IPS-18a (cell line): Measurements from ENCODE around the gene NAV2.
"Not testable (repeated sequence)": the region's sequence is repeated elsewhere in the genome, so short reads cannot be mapped to it uniquely, and the experiment has no call there.

ENCODE experiments used
- H3K27ac ChIP-seq: one replicate; pipeline ENCODE4 v1.5.1; 2013; ENCODE audit warnings: low read length
- H3K27me3 ChIP-seq: one replicate; pipeline ENCODE4 v1.6.1; 2013; ENCODE audit warnings: mild to moderate bottlenecking, low read length; ENCODE audit not compliant: control insufficient read depth, insufficient read depth
- H3K36me3 ChIP-seq: one replicate; pipeline ENCODE4 v1.6.1; 2013; ENCODE audit warnings: low read depth, low read length; ENCODE audit not compliant: control insufficient read depth
- H3K4me1 ChIP-seq: one replicate; pipeline ENCODE4 v1.6.1; 2013; ENCODE audit warnings: low read depth, low read length; ENCODE audit not compliant: control insufficient read depth
- H3K4me3 ChIP-seq: one replicate; pipeline ENCODE4 v1.5.1; 2013; ENCODE audit warnings: low read length
- H3K9ac ChIP-seq: one replicate; pipeline ENCODE4 v1.6.1; 2013; ENCODE audit warnings: mild to moderate bottlenecking, low read length, moderate library complexity
- H3K9me3 ChIP-seq: one replicate; pipeline ENCODE4 v1.6.1; 2013; ENCODE audit warnings: low read depth, low read length; ENCODE audit not compliant: control insufficient read depth

The NAV2 gene

GRCh38 chr11:19992998-19993397, 280.4 kb downstream of the NAV2 start:
- no peak overlapping the region for H3K4me3 ChIP-seq
- peaks cover 14% of the 10 kb centered on the region for H3K4me1 ChIP-seq
- H3K27me3 ChIP-seq: peaks cover 14% of the 10 kb centered on the region
- peaks cover 2% of the 10 kb centered on the region for H3K36me3 ChIP-seq
- H3K9me3 ChIP-seq: no peaks in the 10 kb centered on the region
- H3K27ac ChIP-seq: no peak overlapping the region
- H3K9ac ChIP-seq: no peak overlapping the region

- no peaks in the 10 kb centered on the region for H3K9me3 ChIP-seq
- no peak overlapping the region for H3K27ac ChIP-seq
- peaks cover 27% of the 10 kb centered on the region for H3K27me3 ChIP-seq
- no peak overlapping the region for H3K9ac ChIP-seq
- H3K4me3 ChIP-seq: no peak overlapping the region
- peaks cover 3% of the 10 kb centered on the region for H3K4me1 ChIP-seq
- no peaks in the 10 kb centered on the region for H3K36me3 ChIP-seq
Measured at GRCh38 chr11:19994672-19995071, 282.0 kb downstream of the NAV2 start.

- H3K4me3 ChIP-seq: no peak overlapping the region
- no peaks in the 10 kb centered on the region for H3K36me3 ChIP-seq
- no peak overlapping the region for H3K27ac ChIP-seq
- H3K4me1 ChIP-seq: peaks cover 8% of the 10 kb centered on the region
- no peaks in the 10 kb centered on the region for H3K9me3 ChIP-seq
- no peak overlapping the region for H3K9ac ChIP-seq
- H3K27me3 ChIP-seq: peaks cover 27% of the 10 kb centered on the region
Measured at GRCh38 chr11:19995145-19995544, 282.5 kb downstream of the NAV2 start.

- Histone ChIP-seq H3K27me3 (peaks cover 34% of the 10 kb centered on the region), H3K9me3 (no peaks in the 10 kb centered on the region), H3K36me3 (no peaks in the 10 kb centered on the region), H3K9ac (no peak overlapping the region), H3K27ac (no peak overlapping the region), H3K4me3 (no peak overlapping the region), H3K4me1 (peaks cover 19% of the 10 kb centered on the region)
Measured at GRCh38 chr11:19996571-19996970, 283.9 kb downstream of the NAV2 start.

GRCh38 chr11:20000022-20000350, 287.3 kb downstream of the NAV2 start:
- H3K36me3 ChIP-seq: no peaks in the 10 kb centered on the region
- H3K27ac ChIP-seq: no peak overlapping the region
- no peak overlapping the region for H3K9ac ChIP-seq
- peaks cover 48% of the 10 kb centered on the region for H3K27me3 ChIP-seq
- H3K4me3 ChIP-seq: peak overlapping the region; percentile 38
- H3K4me1 ChIP-seq: peaks cover 38% of the 10 kb centered on the region
- H3K9me3 ChIP-seq: no peaks in the 10 kb centered on the region

- no peak overlapping the region for H3K27ac ChIP-seq
- H3K9me3 ChIP-seq: no peaks in the 10 kb centered on the region
- H3K4me3 ChIP-seq: peak overlapping the region; percentile 41
- no peaks in the 10 kb centered on the region for H3K36me3 ChIP-seq
- peaks cover 38% of the 10 kb centered on the region for H3K4me1 ChIP-seq
- peaks cover 46% of the 10 kb centered on the region for H3K27me3 ChIP-seq
- no peak overlapping the region for H3K9ac ChIP-seq
Measured at GRCh38 chr11:20000351-20001134, 287.9 kb downstream of the NAV2 start.

GRCh38 chr11:20002312-20003216, 289.9 kb downstream of the NAV2 start:
- no peak overlapping the region for H3K9ac ChIP-seq
- H3K27ac ChIP-seq: no peak overlapping the region
- no peaks in the 10 kb centered on the region for H3K9me3 ChIP-seq
- H3K4me1 ChIP-seq: peaks cover 38% of the 10 kb centered on the region
- no peaks in the 10 kb centered on the region for H3K36me3 ChIP-seq
- peaks cover 38% of the 10 kb centered on the region for H3K27me3 ChIP-seq
- no peak overlapping the region for H3K4me3 ChIP-seq

- H3K27ac ChIP-seq: no peak overlapping the region
- H3K9ac ChIP-seq: no peak overlapping the region
- no peak overlapping the region for H3K4me3 ChIP-seq
- H3K4me1 ChIP-seq: peaks cover 38% of the 10 kb centered on the region
- H3K36me3 ChIP-seq: no peaks in the 10 kb centered on the region
- H3K9me3 ChIP-seq: no peaks in the 10 kb centered on the region
- peaks cover 30% of the 10 kb centered on the region for H3K27me3 ChIP-seq
Measured at GRCh38 chr11:20003351-20003750, 290.7 kb downstream of the NAV2 start.

- Histone ChIP-seq H3K4me3 (no peak overlapping the region), H3K4me1 (peaks cover 33% of the 10 kb centered on the region), H3K9me3 (no peaks in the 10 kb centered on the region), H3K36me3 (no peaks in the 10 kb centered on the region), H3K27ac (no peak overlapping the region), H3K9ac (no peak overlapping the region), H3K27me3 (peaks cover 21% of the 10 kb centered on the region)
Measured at GRCh38 chr11:20004866-20005265, 292.2 kb downstream of the NAV2 start.

GRCh38 chr11:20005747-20006146, 293.1 kb downstream of the NAV2 start:
- no peaks in the 10 kb centered on the region for H3K9me3 ChIP-seq
- no peak overlapping the region for H3K27ac ChIP-seq
- H3K36me3 ChIP-seq: no peaks in the 10 kb centered on the region
- no peak overlapping the region for H3K4me3 ChIP-seq
- H3K27me3 ChIP-seq: peaks cover 21% of the 10 kb centered on the region
- H3K9ac ChIP-seq: no peak overlapping the region
- H3K4me1 ChIP-seq: peaks cover 31% of the 10 kb centered on the region

GRCh38 chr11:20006618-20007017, 294.0 kb downstream of the NAV2 start:
- Histone ChIP-seq H3K27me3 (peaks cover 14% of the 10 kb centered on the region), H3K4me1 (peaks cover 29% of the 10 kb centered on the region)
- not testable (repeated sequence) for H3K9me3 ChIP-seq, H3K4me3 ChIP-seq, H3K36me3 ChIP-seq, H3K9ac ChIP-seq, H3K27ac ChIP-seq
